NT2/D1 (cell line): ENCODE results near the gene CFAP300.

ENCODE experiments used
- DNase-seq: peaks from one replicate; pipeline ENCODE4 v3.0.0-alpha.2; 2011; ENCODE audit warnings: low read depth, low spot score
- H3K27me3 ChIP-seq: 2 replicates; pipeline ENCODE4 v1.6.0; 2011; ENCODE audit warnings: mild to moderate bottlenecking; ENCODE audit not compliant: insufficient read length, insufficient read depth
- H3K36me3 ChIP-seq: 2 replicates; pipeline ENCODE4 v1.6.1; 2011; ENCODE audit warnings: mild to moderate bottlenecking, low read length, mixed read lengths; ENCODE audit not compliant: insufficient read depth, insufficient read length
- H3K4me1 ChIP-seq: 2 replicates; pipeline ENCODE4 v1.5.1; 2011; ENCODE audit not compliant: insufficient read depth, insufficient read length
- H3K4me3 ChIP-seq: 2 replicates; pipeline ENCODE4 v1.5.1; 2011; ENCODE audit warnings: low read depth; ENCODE audit not compliant: insufficient read length
- H3K9ac ChIP-seq: 2 replicates; pipeline ENCODE4 v1.6.0; 2011; ENCODE audit warnings: low read depth; ENCODE audit not compliant: insufficient read length
- H3K9me3 ChIP-seq: 2 replicates; pipeline ENCODE4 v1.5.1; 2011; ENCODE audit warnings: mild to moderate bottlenecking, low read length; ENCODE audit not compliant: insufficient read depth
- SUZ12 ChIP-seq: IDR thresholded peaks from 2 replicates; pipeline ENCODE4 v1.6.1; 2011; ENCODE audit not compliant: insufficient read length, insufficient read depth; ENCODE audit errors: extremely low read depth
- YY1 ChIP-seq: IDR thresholded peaks from 2 replicates; pipeline ENCODE4 v1.6.1; 2011; ENCODE audit not compliant: insufficient read length, insufficient read depth
- ZNF274 ChIP-seq: IDR thresholded peaks from 2 replicates; pipeline ENCODE4 v1.6.1; 2011; ENCODE audit warnings: mild to moderate bottlenecking, low read depth, low read length

Gene CFAP300

GRCh38 chr11:102010776-102011494, 36.3 kb upstream of the CFAP300 start:
- no peaks in the 10 kb centered on the region for H3K27me3 ChIP-seq
- TF ChIP-seq ZNF274 (no peak), YY1 (no peak), SUZ12 (no peak)
- DNase-seq: peak; percentile 85
- H3K9me3 ChIP-seq: no peaks in the 10 kb centered on the region
- no peak overlapping the region for H3K4me3 ChIP-seq
- H3K4me1 ChIP-seq: peaks cover 2% of the 10 kb centered on the region
- H3K9ac ChIP-seq: no peak overlapping the region
- no peaks in the 10 kb centered on the region for H3K36me3 ChIP-seq

- TF ChIP-seq SUZ12 (no peak), YY1 (no peak), ZNF274 (no peak)
- DNase-seq: no peak
- Histone ChIP-seq H3K4me3 (no peak overlapping the region), H3K9ac (no peak overlapping the region), H3K36me3 (no peaks in the 10 kb centered on the region), H3K9me3 (no peaks in the 10 kb centered on the region), H3K4me1 (peaks cover 2% of the 10 kb centered on the region), H3K27me3 (no peaks in the 10 kb centered on the region)
Observed at GRCh38 chr11:102012946-102013345, 34.3 kb upstream of the CFAP300 start.

- H3K36me3 ChIP-seq: no peaks in the 10 kb centered on the region
- peaks cover 2% of the 10 kb centered on the region for H3K4me1 ChIP-seq
- H3K4me3 ChIP-seq: no peak overlapping the region
- TF ChIP-seq SUZ12: no peak
- no peak for TF ChIP-seq YY1
- TF ChIP-seq ZNF274: no peak
- no peaks in the 10 kb centered on the region for H3K27me3 ChIP-seq
- H3K9me3 ChIP-seq: no peaks in the 10 kb centered on the region
- no peak for DNase-seq
- H3K9ac ChIP-seq: no peak overlapping the region
Observed at GRCh38 chr11:102014756-102015155, 32.5 kb upstream of the CFAP300 start.

- TF ChIP-seq YY1: no peak
- no peak for TF ChIP-seq ZNF274
- TF ChIP-seq SUZ12: no peak
- Histone ChIP-seq H3K4me3 (no peak overlapping the region), H3K4me1 (peaks cover 2% of the 10 kb centered on the region), H3K9me3 (no peaks in the 10 kb centered on the region), H3K9ac (no peak overlapping the region), H3K27me3 (no peaks in the 10 kb centered on the region), H3K36me3 (no peaks in the 10 kb centered on the region)
- DNase-seq: no peak
Observed at GRCh38 chr11:102017026-102017425, 30.2 kb upstream of the CFAP300 start.

GRCh38 chr11:102026217-102026616, 21.0 kb upstream of the CFAP300 start:
- no peak for DNase-seq
- Histone ChIP-seq H3K9me3 (no peaks in the 10 kb centered on the region), H3K27me3 (no peaks in the 10 kb centered on the region), H3K4me3 (no peak overlapping the region), H3K36me3 (no peaks in the 10 kb centered on the region), H3K4me1 (no peaks in the 10 kb centered on the region), H3K9ac (no peak overlapping the region)
- no peak for TF ChIP-seq ZNF274
- TF ChIP-seq SUZ12: no peak
- no peak for TF ChIP-seq YY1

- H3K36me3 ChIP-seq: no peaks in the 10 kb centered on the region
- no peak overlapping the region for H3K9ac ChIP-seq
- no peak for DNase-seq
- TF ChIP-seq ZNF274: no peak
- no peak for TF ChIP-seq YY1
- TF ChIP-seq SUZ12: no peak
- no peaks in the 10 kb centered on the region for H3K27me3 ChIP-seq
- no peak overlapping the region for H3K4me3 ChIP-seq
- H3K9me3 ChIP-seq: no peaks in the 10 kb centered on the region
- no peaks in the 10 kb centered on the region for H3K4me1 ChIP-seq
Observed at GRCh38 chr11:102026959-102027358, 20.3 kb upstream of the CFAP300 start.

GRCh38 chr11:102036757-102037156, 10.5 kb upstream of the CFAP300 start:
- H3K9ac ChIP-seq: no peak overlapping the region
- no peak overlapping the region for H3K4me3 ChIP-seq
- TF ChIP-seq SUZ12 (no peak), ZNF274 (no peak), YY1 (no peak)
- H3K4me1 ChIP-seq: no peaks in the 10 kb centered on the region
- no peaks in the 10 kb centered on the region for H3K27me3 ChIP-seq
- H3K9me3 ChIP-seq: no peaks in the 10 kb centered on the region
- H3K36me3 ChIP-seq: no peaks in the 10 kb centered on the region
- DNase-seq: no peak
